IPS-15b (cell line): ENCODE measurements around the gene MSANTD2.

Source experiments
- H3K27me3 ChIP-seq: one replicate; pipeline ENCODE4 v1.6.1; 2013; ENCODE audit warnings: low read length; ENCODE audit not compliant: control insufficient read depth, insufficient read depth
- H3K36me3 ChIP-seq: one replicate; pipeline ENCODE4 v1.6.1; 2013; ENCODE audit warnings: low read length; ENCODE audit not compliant: control insufficient read depth, insufficient read depth
- H3K4me1 ChIP-seq: one replicate; pipeline ENCODE4 v1.6.1; 2013; ENCODE audit warnings: mild to moderate bottlenecking, low read length; ENCODE audit not compliant: control insufficient read depth, insufficient read depth
- H3K4me3 ChIP-seq: one replicate; pipeline ENCODE4 v1.5.1; 2013; ENCODE audit warnings: low read depth, low read length
- H3K9ac ChIP-seq: one replicate; pipeline ENCODE4 v1.6.1; 2013; ENCODE audit warnings: low read depth, mild to moderate bottlenecking, low read length
- H3K9me3 ChIP-seq: one replicate; pipeline ENCODE4 v1.6.1; 2013; ENCODE audit warnings: mild to moderate bottlenecking, low read length; ENCODE audit not compliant: control insufficient read depth, insufficient read depth

Gene MSANTD2

DNA sequence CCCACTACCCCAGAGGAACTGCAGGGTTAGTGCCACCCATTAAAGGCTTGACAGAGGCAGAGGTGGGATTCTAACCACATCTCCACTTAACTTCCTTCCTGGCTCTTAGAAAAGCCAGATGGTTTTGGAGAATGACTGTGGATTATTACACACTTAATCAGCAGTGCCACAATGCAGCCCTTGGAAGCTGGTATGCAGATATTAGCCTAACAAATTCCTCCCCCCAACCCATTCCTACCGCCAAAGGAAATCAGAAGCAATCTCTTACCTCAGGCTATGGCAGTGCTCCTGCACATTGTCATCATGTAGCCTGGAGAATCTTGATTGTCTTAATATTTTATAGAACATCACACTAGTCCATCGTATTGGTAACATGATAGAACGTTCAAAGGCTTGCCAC lies 83.6 kb downstream of the MSANTD2 start:
- H3K4me3 ChIP-seq = no peak overlapping the region
- peaks cover 86% of the 10 kb centered on the region for H3K27me3 ChIP-seq
- H3K36me3 ChIP-seq = no peaks in the 10 kb centered on the region
- no peak overlapping the region for H3K9ac ChIP-seq
- peaks cover 7% of the 10 kb centered on the region for H3K4me1 ChIP-seq
- no peaks in the 10 kb centered on the region for H3K9me3 ChIP-seq
